HG02588 (cell line): ENCODE data around the gene HPCAL1.

Experiments
- ATAC-seq: cut with Tn5 transposase; IDR thresholded peaks from one replicate; pipeline ENCODE4 v1.9.1; 2021; ENCODE audit warnings: mild to moderate bottlenecking, moderate library complexity; ENCODE audit not compliant: unreplicated experiment

The HPCAL1 gene

DNA sequence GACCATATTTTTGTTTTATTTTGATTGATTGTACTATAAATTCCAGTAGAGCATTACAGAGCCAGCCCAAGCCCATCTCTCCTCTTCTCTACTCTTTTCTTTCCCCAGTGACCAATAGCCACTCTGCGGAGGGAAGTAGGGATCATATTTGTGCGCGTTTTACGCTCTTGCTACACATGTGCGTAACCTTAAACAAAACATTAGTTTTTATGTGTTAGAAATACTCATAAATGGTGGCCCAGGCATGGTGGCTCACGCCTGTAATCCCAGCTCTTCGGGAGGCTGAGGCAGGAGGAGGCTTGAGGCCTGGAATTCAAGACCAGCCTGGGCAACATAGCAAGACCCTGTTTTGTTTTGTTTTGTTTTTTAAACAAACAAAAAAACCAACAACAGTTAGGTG lies 31.3 kb downstream of the HPCAL1 start:
- no peak for ATAC-seq

DNA sequence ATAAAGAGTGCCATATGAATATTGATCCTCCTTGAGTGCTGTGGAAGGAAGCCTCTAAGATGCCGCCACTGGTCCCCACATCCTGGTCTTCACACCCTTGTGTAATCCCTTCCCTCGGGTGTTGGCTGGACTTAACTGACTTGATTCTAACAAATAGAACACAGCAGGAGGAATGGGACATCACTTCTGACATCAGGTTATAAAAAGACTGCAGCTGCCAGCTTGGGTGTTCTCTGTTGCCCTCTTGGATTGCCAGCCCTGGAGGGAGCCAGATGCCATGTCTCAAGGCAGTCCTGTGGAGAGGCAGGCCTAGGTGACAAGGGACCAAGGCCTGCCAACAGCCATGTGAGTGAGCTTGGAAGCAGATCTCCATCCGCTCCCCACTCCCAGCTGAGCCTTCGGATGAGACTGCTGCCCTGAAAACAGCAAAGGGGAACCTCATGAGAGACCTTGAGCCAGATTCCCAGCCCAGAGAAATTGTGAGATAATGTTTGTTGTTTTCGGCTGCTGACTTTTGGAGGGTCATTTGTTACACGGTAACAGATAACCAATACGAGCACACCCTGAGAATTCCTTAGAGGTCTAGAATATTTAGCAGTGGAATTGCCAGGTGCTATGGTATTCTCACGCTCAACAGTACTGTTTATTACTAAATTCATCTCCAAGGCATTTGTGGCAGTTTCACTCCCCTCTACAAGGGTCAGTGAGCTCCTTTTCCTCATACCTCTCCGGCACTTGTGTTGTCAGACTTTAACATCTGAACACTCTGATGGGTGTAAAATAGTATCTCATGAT lies 32.5 kb downstream of the HPCAL1 start:
- ATAC-seq = no peak

DNA sequence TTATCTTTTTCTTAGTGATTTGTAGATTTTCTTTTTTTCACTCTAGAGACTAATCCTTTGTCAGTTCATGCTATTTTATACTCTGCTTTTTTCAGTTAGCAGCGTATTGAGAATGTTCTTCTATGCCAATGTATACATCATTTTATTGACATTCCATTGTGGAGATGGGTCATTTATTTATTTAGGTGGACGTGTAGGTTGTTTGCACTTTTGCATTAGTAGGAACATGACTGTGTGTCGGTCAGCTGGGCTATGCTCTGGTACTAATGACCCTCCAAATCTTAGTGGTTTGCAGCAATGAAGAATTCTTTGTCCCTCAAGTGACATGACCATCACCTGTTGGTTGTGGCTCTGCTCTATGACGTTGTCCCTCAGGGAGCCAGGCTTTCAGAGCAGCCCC lies 33.6 kb downstream of the HPCAL1 start:
- ATAC-seq = no peak

DNA sequence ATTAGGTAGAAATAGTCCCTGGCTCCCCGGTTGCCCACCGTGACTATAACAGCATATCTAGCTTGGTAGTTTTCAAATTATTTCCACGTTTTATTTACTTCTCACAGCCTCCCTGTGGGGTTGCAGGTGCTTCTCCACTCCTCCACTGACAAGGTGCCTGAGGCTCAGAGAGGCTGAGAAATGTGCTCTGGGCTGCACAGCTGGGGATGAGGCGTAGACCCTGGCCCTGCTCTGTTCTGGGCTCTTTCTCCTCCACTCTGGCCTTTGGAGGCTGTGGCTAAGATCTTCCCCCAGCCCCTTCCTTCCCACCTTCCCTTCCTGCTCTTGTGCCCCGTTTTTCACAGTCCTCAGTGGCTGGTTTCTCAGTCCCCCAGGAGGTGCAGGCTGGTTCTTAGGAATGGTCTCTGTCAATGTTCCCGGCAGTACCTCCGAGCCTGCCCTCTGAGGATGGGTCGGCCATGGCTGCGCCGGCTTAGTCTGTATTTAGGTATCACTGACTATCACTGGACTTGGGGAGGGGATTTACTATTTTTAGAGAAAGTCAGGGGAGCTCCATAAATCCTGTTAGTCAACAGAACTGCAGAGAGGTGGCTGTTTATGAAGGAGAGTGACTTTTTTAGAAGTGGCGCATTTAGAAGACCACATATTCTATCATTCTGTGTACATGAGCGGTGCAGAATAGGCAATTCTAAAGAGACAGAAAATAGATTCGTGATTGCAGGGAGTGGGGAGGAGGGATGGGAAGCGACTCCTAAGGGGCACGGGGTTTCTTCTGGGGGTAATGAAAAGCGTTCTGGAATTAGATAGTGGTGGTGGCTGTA lies 35.0 kb downstream of the HPCAL1 start:
- no peak for ATAC-seq

DNA sequence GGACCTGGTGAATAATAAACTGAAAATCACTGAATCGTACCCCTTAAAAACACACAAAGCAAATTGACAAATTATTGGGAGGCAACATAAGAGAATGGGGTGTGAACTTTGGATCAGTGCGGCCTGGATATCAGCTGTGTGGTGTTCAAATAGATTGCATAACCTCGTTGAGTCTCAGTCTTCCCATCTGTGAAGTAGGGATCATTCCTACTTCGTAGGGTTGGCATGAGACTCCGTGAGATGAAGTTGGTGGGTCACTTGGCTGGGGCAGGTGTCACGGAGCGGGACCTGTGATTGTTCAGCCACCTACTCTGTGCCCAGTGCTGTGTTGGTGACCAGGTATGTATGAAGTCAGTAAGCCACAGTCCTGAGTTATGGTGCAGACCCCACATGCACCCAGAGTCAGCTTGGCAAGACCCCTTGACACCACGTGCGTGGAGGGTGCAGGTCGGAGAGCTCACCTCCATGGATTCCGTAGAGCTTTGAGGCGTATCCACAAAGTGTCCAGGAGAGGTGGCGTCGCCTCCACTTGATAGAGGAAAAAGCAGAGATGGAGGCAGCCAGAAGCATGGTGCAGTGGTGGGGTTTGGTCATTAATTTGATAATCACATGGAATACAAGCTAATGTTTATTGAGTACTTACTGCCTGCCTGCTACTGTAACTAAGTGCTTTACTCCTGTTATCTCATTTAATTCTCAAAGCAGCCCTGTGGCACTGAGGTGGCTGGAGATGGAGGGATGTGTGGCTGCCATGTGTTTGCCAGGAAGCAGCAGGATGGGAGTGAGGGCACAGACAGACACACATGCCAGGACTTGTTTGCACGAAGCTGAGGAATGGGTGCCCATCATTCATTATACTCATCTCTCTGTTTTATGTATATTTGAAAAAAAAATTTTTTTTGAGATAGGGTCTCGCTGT lies 35.8 kb downstream of the HPCAL1 start:
- ATAC-seq = no peak

DNA sequence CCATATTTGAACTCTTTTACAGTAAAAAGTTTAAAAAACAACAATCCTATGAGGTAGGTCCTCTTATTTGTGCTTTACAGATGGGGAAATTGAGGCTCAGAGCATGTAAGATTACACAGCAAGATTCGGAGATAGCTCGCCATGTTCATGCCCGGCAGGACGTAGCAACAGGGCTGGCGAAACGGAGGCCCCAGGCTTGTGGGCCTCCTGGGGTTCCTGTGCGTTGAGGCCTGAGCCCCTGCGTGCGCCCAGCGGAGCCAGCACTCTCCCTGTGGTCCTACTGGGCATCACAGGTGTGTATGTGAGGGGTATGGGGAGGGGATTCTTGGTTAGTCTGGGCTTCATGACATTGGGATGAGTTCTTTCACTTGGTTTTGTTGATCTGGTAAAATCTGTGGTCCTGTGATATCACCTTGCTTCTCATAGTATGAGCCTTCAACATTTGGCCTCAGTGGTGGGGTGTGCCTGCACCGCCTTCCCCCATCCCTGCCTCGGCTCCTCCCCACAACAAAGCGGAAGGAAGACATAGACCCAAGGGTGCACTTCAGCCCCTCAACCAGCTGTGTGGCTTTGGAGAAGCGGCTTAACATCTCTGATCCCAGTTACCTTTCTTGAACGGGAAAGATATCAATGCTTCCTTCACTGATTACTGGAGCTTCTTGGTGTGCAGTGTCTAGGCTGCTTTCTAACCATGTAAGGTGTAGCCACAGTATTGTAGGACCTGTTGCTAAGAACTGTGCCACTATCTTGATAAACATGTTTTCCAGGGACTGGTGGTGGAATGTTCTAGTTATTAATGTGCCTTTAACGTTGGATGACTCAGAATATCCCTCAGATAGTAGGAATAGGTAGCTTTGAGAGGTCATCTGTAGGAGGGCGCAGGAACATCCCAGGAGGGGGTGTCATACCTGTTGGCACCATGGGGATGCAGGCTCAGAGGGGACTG lies 37.2 kb downstream of the HPCAL1 start:
- ATAC-seq = no peak

DNA sequence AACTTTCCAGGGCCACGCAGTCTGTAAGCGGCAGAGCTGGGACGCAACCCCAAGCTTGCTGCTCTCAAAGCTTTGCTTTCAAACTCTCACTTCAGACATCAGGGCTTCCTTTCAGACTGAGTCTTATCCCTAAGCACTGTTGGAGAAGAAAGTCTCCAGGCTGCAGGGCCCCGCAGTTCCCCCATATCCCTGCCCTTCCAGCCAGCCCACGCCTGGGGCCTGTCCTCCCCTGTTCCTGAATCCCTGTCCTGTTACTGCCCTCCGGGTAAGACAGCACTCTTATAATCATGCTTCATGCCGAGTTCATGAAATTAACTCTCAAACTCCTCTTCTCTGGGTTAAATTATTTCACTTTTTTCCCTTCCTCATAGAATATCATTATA lies 37.9 kb downstream of the HPCAL1 start:
- no peak for ATAC-seq

DNA sequence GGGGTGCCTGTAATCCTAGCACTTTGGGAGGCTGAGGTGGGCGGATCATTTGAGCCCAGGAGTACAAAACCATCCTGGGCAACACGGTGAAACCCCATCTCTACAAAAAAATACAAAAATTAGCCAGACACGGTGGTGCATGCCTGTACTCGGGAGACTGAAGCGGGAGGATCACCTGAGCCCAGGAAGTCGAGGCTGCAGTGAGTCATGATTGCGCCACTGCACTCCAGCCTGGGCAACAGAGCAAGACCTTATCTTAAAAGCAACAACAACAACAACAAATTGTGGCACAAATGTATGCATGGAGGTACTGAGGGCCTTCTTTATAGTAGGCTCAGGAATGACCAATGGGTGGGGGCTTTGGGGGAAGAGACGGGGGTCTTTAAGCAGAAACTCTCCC lies 38.5 kb downstream of the HPCAL1 start:
- ATAC-seq = no peak

DNA sequence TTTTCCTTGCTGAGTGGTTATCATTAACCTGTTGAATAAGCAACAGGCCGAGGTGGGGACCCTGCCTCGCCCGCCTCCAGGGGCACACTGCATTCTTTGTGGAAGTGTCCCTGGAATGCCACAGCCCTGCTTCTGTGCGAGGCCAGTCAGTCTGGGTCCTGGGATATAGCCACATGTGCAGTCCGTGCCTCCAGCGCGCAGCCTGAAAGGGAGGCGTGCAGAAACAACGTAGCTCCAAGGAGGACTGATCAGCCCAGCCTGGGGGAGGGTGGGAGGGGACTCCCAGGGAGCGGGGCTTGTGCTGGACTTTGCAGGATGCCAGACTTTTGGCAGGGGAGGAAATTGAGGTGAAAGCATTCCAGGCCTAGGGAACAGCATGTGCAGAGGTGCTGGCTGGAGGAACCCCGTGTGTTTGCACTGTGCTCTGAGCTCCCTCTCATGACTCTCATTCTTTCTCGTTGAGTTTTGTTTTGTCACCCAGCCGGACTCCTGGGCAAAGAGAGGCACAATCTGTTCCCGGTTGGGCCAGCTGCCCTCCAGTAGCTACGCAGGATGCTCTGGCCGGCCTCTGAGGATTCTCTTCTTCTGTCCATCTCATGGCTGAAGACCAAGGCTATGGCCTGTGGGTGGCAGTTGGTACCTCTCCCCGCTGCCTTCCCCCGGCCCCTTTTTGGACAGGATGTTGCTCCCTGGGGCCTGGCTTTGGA lies 39.7 kb downstream of the HPCAL1 start:
- no peak for ATAC-seq

DNA sequence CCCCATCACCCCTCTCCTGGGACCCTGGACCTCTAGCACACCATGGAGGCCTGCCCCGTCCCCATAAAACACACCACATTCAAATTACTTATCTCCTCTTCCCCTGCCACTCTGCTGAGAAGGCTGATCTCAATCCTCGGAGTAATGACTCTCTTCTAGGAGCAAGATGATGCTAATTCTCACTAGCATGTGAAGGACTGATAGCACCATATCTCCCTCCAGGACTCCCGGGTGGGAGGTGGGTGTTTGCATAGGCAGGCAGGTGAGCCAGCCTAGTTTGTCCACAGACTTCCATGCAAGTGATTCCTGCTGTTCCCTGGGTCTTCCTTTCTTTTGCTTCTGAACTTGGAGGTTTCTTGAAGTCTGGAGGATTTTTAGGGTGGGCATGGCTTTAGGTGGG lies 40.5 kb downstream of the HPCAL1 start:
- ATAC-seq = no peak

DNA sequence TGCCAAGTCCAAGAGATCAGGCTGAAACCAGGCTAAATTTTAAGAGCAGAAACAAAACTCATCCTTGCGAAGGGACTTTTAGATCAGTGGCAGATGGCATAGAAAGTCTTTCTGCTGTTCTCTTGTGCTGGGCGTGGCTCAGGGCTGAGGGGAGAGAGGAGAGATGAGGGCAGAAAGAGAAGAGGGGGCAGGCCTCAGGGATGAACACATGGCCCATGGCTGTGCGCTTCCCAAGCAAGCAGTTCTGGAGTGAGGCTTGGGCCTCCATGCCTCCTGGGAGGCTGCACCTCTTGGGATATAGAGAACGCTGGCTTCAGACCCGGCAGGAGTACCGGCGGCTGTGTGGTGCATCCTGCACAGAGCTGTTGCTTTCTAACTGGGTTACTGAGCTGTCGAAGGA lies 41.0 kb downstream of the HPCAL1 start:
- no peak for ATAC-seq

DNA sequence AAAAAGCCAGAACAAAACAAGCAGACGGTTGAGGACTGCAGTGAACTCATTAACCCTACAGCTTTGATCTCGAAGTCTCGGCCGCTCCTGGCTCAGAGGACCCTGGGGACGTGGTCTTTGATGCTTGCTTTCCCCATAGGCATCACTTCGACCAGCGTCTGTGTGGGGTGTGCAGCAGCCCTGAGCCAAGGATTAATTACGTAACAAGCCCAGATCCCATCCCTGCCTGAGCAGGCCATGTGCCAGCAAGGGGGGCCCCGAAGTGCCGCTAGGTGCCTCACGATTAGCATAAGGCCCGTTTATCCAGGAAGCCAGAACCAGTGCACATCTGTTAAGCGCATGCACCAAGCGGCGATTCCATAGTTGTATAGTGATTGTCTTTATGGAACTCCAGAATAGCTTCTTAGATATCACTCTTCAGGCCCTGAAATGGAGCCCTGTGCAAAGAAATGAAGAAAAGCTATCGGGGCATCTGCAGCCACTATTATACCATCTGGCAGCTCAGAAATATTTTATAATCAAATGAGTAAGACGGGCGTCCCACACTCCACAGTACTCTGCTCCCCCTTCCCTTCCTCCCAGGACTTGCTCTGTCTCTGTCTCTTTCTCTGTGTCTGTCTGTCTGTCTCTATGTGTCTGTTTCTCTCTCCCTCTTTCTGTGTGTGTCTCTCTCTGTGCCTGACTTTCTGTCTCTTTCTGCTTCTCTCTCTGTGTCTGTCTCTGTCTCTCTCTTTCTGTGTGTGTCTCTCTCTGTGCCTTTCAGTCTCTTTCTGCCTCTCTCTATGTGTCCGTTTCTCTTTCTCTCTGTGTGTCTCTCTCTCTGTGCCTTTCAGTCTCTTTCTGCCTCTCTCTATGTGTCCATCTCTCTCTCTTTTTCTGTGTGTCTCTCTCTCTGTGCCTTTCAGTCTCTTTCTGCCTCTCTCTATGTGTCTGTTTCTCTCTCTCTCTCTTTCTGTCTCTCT lies 41.7 kb downstream of the HPCAL1 start:
- ATAC-seq = no peak

DNA sequence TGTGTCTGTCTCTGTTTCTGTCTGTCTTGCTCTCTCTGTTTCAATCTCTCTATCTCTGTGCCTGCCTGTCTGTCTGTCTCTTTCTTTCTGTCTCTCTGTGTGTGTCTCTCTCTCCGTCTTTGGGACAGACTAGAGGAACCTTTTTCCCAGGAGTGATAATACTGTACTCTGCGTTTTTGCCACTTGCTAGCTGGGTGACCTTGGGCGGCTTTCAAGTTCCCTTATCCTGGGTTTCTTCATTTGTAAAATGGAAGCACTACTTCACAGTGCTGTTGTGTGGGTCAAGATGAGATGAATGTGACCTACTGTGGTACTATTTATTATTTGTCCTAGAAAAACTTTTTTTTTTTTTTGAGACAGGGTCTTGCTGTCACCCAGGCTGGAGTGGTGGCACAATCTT lies 42.4 kb downstream of the HPCAL1 start:
- ATAC-seq = no peak

DNA sequence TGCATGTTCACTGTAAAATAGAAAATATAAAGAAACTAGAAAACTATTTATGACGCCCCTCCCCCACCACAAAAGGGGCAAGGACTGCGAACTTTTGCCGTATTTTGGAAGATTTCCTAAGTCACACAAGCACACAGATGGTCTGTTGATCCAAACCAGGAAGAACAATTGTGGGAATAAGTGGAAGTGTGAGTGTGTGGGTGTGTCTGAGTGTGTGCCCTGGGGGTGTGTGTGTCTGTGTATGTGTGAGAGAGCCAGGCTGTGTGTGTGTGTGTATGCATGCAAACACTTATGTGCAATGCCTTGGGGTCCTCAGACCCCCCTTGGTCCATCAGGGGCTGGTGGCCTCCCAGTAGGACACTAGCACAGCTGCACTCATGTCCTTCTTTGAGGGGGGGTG lies 43.1 kb downstream of the HPCAL1 start:
- ATAC-seq = no peak

DNA sequence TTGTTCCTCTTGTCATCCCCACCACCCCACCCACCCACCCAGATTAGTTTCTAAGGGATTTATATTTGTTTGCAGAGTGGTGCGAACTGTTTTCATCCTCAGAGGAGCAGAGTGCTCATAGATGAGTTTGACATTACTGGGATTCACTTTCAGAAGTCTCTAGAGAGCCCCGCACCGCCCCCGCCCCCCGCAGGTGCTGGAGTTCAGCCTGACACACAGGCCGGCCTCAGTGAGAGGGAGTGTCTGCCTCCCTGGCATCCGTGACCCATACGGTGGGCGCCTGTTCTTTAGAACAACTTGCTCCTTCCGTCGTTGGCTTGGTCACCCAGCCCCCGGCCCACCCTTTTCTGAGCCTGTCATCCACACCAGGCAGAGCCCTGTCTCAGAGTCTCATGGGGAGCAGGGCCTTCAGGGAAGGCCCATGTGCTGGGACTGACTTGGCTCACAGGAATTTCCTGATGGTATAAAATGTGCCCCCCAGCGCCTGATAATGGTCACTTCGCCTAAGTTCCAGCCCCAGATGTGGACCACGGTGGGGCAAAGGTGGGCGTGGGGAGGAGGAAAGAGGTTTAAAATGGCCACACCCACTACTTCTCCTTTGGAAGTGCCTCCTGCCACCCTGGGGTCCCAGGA lies 44.3 kb downstream of the HPCAL1 start:
- no peak for ATAC-seq

DNA sequence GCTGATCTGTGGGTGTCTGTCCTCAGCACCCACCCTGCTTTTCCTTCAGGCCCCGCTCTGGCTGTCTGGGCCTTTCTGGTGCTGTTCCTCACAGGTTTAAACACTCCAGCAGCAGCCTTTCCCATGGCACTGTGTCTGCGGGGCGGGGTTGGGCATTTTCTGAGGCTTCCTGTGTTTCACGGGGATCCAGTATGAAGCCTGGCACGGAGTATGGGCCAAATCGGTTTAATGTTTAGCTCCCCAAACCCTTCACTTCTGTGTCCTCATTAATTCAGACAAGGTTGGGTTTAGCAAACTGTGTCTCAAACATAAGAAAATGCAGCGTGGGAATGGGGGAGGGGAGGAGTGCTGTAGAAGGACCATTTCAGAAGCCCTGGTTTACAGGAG lies 44.9 kb downstream of the HPCAL1 start:
- no peak for ATAC-seq

DNA sequence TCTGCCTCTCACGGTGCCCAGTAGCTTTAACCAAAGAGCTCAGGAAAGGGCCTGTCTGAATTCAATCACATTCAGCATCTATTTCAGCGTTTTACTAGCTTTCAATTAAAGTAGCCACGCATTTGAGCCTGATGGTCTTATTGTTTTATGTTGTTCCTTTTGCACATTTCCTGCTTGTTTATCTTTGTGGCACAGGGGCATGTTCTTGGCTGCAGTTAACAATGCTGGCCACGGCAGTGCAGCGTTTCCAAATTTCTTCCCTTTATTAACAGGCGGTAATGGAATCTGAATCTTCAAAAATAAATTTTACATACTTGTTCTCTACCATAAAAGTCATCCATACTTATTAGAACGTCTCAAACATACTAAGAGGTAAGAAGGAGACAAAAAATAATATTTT lies 46.2 kb downstream of the HPCAL1 start:
- ATAC-seq = no peak

DNA sequence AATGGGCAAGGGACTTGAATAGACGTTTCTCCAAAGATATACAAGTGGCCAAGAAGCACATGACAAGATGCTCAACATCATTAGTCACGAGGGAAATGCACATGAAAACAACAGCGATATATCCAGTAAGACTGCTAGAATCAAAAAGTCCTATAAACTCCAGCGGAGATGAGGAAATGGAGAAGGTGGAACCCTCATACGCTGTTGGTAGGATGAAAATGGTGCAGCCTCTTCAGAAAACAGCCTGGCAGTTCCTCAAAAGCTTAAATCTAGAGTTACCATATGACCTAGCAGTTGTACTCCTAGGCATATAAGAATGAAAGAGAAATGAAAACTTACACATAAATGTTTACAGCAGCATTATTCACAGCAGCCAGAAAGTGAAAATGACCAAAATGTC lies 48.1 kb downstream of the HPCAL1 start:
- ATAC-seq = no peak
